Neural cell (in vitro differentiated cells): ENCODE data around the gene EPC1.

Experiments
- EP300 ChIP-seq: fragments of 450-650 bp; conservative IDR thresholded peaks from 2 replicates; pipeline ENCODE4 v1.6.1; 2014; ENCODE audit warnings: antibody characterized with exemption, mild to moderate bottlenecking, moderate library complexity; ENCODE audit not compliant: poor library complexity, severe bottlenecking
- EZH2 ChIP-seq: fragments of 200-600, 300-800 bp; shearing (Covaris generic), sonication (generic); IDR thresholded peaks from 2 replicates; pipeline ENCODE4 v1.6.1; 2014; ENCODE audit warnings: antibody characterized with exemption, low read length, borderline replicate concordance, mild to moderate bottlenecking; ENCODE audit not compliant: insufficient read depth, poor library complexity, severe bottlenecking
- POLR2AphosphoS5 ChIP-seq: IDR thresholded peaks from 2 replicates; pipeline ENCODE4 v1.6.1; 2012
- RAD21 ChIP-seq: fragments of 450-650 bp; conservative IDR thresholded peaks from 2 replicates; pipeline ENCODE4 v1.6.1; 2014; ENCODE audit warnings: antibody characterized with exemption, mild to moderate bottlenecking, moderate library complexity
- REST ChIP-seq: IDR thresholded peaks from 2 replicates; pipeline ENCODE4 v1.6.1; 2012; ENCODE audit warnings: borderline replicate concordance
- SMC3 ChIP-seq: fragments of 450-650 bp; conservative IDR thresholded peaks from 2 replicates; pipeline ENCODE4 v1.6.1; 2014; ENCODE audit warnings: antibody characterized with exemption, mild to moderate bottlenecking, moderate library complexity; ENCODE audit not compliant: poor library complexity
- TAF1 ChIP-seq: IDR thresholded peaks from 2 replicates; pipeline ENCODE4 v1.6.1; 2012; ENCODE audit warnings: low read depth
- TF ChIP-seq, protein P1 (sequence below): fragments of 450-650 bp; IDR thresholded peaks from 2 replicates; pipeline ENCODE4 v1.5.1; 2014; ENCODE audit warnings: antibody characterized with exemption, mild to moderate bottlenecking, moderate library complexity; ENCODE audit not compliant: poor library complexity, severe bottlenecking

DNA sequence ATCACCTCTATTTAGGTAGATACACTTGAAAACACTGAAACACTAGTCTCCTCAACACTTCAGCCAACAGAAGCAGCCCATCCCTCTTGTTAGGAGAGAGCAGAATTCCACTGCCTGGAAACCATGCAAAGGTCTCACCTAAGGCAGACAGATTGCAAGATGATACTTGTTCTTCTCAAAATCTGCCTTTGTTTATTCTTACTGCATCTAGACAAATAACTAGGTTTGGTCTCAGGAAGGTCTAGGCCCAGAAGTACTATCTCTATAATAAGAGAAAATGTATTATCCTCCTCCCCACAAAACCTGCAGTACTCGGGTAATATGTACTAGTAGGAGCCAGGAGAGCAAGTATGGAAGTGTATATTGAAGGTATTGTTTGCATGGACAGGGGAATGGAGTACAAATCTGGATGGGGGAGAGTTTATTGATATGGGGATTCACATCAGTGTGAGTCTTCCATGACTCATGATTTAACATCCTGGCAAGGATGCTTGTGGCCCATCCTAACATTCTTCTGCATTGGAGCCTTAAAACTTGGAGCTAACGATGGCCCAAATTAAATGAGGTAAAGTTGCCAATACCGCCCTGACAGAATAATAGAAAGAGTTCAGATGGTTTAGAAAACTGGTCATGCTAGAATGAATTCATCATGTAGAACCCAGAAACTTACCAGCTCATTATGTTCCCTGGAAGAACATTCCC, 109.2 kb downstream of the EPC1 start:
- no peak for TF ChIP-seq EZH2
- TF ChIP-seq, protein P1, sequence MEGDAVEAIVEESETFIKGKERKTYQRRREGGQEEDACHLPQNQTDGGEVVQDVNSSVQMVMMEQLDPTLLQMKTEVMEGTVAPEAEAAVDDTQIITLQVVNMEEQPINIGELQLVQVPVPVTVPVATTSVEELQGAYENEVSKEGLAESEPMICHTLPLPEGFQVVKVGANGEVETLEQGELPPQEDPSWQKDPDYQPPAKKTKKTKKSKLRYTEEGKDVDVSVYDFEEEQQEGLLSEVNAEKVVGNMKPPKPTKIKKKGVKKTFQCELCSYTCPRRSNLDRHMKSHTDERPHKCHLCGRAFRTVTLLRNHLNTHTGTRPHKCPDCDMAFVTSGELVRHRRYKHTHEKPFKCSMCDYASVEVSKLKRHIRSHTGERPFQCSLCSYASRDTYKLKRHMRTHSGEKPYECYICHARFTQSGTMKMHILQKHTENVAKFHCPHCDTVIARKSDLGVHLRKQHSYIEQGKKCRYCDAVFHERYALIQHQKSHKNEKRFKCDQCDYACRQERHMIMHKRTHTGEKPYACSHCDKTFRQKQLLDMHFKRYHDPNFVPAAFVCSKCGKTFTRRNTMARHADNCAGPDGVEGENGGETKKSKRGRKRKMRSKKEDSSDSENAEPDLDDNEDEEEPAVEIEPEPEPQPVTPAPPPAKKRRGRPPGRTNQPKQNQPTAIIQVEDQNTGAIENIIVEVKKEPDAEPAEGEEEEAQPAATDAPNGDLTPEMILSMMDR, result no peak
- no peak for TF ChIP-seq RAD21
- TF ChIP-seq POLR2AphosphoS5, result no peak
- TF ChIP-seq SMC3, result no peak
- TF ChIP-seq EP300, result no peak
- no peak for TF ChIP-seq TAF1
- TF ChIP-seq REST, result no peak
